Fibroblast of villous mesenchyme (primary cell): ENCODE data around the gene CFD. TPM values are rescaled to one million over a fixed set of nuclear protein-coding genes. Genes with fewer than 3 reads are reported as not detected.
"Not testable (repeated sequence)": the region's sequence is repeated elsewhere in the genome, so short reads cannot be mapped to it uniquely, and the experiment has no call there.

ENCODE experiments used
- DNase-seq: peaks from one replicate; pipeline ENCODE4 v3.0.0-alpha.2; 2010; ENCODE audit warnings: low read depth
- H3K4me3 ChIP-seq: 2 replicates; pipeline ENCODE4 v1.5.1; 2011; ENCODE audit warnings: low read depth, mild to moderate bottlenecking, low read length
- total RNA-seq: library from RNA; depleted of rRNA; stranded (reverse); fragments of >200 nt; gene quantifications from 2 replicates; pipeline ENCODE4 v1.2.3, GENCODE V29; 2012
- TF ChIP-seq, protein P1 (sequence below): IDR thresholded peaks from 2 replicates; pipeline ENCODE4 v1.5.1; 2012; ENCODE audit warnings: low read depth, mild to moderate bottlenecking, low read length; ENCODE audit not compliant: insufficient read depth

The CFD gene
- total RNA-seq, 1 donor, result 3.9 TPM

DNA sequence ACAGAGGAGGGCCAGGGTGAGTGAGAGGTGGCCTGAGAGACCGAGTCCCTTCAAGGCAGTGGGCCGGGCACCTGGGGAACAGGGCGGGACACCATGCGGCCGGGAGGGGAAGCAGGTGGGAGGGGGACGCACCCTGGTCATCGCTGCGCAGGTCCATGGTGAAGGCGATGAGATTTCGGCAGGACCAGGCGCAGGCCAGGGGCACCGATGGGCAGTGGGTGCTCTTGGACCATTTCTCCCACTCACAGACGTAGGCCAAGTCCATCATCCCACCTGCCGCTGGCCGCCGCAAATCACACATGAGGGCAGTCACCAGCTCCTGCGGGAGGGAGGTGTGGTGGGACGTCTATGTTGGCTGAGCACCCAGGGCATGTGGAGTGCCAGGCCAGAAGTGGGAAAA, 31.4 kb downstream of the CFD start:
- DNase-seq, result no peak
- TF ChIP-seq, protein P1, sequence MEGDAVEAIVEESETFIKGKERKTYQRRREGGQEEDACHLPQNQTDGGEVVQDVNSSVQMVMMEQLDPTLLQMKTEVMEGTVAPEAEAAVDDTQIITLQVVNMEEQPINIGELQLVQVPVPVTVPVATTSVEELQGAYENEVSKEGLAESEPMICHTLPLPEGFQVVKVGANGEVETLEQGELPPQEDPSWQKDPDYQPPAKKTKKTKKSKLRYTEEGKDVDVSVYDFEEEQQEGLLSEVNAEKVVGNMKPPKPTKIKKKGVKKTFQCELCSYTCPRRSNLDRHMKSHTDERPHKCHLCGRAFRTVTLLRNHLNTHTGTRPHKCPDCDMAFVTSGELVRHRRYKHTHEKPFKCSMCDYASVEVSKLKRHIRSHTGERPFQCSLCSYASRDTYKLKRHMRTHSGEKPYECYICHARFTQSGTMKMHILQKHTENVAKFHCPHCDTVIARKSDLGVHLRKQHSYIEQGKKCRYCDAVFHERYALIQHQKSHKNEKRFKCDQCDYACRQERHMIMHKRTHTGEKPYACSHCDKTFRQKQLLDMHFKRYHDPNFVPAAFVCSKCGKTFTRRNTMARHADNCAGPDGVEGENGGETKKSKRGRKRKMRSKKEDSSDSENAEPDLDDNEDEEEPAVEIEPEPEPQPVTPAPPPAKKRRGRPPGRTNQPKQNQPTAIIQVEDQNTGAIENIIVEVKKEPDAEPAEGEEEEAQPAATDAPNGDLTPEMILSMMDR, result no peak
- H3K4me3 ChIP-seq, result no peak overlapping the region

DNA sequence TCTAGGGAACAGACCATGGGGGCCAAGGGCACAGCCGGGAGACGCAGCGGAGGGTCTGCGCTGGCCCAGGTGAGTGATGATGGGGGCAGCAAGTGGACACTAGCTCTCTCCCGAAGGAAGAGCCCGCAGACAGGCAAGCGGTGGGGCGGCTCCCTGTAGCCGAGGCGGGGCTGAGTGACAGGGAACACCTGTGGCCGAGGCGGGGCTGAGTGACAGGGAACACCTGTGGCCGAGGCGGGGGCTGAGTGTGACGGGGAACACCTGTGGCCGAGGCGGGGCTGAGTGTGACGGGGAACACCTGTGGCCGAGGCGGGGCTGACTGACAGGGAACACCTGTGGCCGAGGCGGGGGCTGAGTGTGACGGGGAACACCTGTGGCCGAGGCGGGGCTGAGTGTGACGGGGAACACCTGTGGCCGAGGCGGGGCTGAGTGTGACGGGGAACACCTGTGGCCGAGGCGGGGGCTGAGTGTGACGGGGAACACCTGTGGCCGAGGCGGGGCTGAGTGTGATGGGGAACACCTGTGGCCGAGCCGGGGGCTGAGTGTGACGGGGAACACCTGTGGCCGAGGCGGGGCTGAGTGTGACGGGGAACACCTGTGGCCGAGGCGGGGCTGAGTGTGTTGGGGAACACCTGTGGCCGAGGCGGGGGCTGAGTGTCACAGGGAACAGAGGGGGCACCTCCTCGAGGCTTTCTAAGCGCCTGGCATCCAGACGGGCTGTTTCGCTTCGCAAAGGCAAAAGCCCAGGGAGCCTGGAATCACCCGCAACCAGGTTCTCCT, 32.1 kb downstream of the CFD start:
- peak overlapping the region; percentile 83 for H3K4me3 ChIP-seq
- not testable (repeated sequence) for DNase-seq

DNA sequence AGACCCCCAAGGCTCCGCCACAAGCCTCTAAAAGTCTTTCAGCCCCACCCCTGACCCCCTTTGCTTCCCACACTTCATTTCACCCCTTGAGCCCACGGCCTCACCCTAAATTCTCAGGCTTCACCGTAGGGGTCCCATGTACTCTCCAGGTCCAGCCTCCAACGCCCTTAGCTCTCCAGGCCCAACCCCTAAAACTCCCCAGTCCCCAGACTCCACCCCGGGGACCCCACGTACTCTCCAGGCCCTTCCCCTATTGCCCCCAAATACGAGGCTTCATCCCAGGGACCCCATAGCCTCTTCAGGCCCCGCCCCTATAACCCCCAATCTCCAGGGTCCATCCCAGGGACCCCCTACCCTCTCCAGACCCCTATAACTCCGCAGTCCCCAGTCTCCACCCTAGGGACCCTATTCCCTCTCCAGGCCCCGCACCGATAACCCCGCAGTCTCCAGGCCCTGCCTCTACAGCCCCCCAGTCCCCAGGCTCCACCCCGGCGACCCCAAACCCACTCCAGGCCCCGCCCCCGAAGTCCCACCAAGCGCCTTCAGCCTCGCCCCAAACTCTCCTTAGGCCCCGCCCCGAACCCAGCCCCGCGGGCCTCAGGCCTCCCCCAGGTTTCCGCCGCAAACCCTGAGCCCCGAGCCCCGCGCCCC, 32.9 kb downstream of the CFD start:
- TF ChIP-seq, protein P1, result no peak
- no peak for DNase-seq
- H3K4me3 ChIP-seq, result peak overlapping the region; percentile 83

DNA sequence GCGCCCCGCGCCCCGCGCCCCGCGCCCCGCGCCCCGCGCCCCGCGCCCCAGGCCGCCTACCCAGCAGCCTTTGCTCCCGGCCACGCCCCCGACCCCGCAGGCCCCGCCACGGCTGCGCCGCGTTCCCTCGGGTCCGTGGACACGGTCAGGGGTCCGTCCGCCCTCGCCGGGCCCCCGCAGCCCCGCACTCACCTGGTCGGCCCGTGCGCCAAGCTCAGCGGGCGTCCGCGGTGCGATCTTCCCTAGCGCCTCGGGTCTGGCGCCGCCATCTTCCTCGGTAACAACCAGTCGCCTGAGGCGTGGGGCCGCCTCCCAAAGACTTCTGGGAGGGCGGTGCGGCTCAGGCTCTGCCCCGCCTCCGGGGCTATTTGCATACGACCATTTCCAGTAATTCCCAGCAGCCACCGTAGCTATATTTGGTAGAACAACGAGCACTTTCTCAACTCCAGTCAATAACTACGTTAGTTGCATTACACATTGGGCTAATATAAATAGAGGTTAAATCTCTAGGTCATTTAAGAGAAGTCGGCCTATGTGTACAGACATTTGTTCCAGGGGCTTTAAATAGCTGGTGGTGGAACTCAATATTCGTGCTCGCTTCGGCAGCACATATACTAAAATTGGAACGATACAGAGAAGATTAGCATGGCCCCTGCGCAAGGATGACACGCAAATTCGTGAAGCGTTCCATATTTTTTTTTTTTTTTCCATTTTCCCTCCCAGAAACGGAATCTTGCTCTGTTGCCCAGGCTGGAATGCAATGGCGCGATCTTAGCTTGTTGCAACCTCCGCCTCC, 33.6 kb downstream of the CFD start, which contains the start of the genes MED16 and RNU6-9:
Gene MED16 (minus strand): TSS at position 294 of the 796 bp plus-strand sequence. CDS start 2,056 bp downstream, outside the sequence.
Gene RNU6-9 (plus strand): TSS at position 591 of the 796 bp plus-strand sequence.
- H3K4me3 ChIP-seq, result peak within 1 kb of the TSS; percentile 83
- peak; percentile 95 for DNase-seq
- TF ChIP-seq, protein P1, result no peak

DNA sequence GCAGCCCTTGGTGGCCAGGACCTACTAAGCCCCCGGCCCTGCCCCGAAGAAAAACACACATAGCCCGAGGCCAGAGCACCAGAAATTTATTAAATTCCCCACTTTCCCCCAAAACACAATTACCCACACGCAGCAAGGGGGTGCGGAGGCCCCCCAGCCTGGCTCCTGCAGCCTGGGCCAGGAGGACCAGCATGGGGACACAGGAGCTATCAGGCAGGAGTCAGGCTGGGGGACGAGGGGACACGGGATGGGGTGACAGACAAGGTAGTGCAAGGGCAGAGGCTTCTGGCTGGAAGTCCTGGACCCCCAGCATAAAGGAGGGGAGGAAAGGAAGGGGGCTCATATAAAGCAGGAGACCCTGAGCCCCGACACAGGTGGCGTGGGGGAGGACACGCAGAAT, 37.0 kb downstream of the CFD start:
- TF ChIP-seq, protein P1, result no peak
- no peak for DNase-seq
- no peak overlapping the region for H3K4me3 ChIP-seq

DNA sequence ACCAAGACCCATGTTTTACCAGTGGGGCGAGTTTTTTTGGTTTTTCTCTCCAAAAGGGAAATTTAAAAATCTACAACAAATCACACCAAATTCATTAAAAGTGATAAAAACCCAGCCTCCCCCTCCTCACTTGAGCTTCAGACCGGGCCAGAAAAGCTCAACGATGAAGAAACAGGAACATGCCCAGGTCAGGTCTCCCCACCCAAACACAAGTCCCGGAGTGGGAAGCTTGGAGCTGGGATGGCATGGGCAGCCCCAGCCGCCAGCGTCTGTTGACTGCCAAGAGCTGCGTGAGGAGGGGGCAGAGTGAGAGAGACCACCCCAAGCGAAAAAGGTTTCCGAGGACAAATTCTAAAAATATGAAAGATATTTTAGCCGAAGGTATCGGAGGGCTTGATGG, 37.5 kb downstream of the CFD start:
- TF ChIP-seq, protein P1, result no peak
- DNase-seq, result no peak
- no peak overlapping the region for H3K4me3 ChIP-seq
